ENCODE data around the gene DNAH14.

DNA sequence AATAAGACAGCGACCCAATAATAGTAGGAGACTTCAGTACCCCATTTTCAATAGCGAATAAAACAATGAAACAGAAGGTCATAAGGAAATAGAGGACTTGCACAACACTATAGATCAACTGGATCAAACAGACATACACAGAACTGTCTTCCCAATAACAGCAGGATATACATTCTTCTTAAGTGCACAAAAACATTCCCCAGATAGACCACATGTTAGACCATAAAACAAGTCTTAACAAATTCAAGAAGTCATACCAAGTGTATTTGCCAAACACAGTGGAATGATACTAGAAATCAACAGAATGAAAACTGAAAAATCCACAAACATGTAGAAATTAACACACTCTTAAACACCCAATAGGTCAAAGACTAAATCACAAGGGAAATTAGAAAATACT, 420.4 kb downstream of the DNAH14 start:
- TF ChIP-seq, protein P1, sequence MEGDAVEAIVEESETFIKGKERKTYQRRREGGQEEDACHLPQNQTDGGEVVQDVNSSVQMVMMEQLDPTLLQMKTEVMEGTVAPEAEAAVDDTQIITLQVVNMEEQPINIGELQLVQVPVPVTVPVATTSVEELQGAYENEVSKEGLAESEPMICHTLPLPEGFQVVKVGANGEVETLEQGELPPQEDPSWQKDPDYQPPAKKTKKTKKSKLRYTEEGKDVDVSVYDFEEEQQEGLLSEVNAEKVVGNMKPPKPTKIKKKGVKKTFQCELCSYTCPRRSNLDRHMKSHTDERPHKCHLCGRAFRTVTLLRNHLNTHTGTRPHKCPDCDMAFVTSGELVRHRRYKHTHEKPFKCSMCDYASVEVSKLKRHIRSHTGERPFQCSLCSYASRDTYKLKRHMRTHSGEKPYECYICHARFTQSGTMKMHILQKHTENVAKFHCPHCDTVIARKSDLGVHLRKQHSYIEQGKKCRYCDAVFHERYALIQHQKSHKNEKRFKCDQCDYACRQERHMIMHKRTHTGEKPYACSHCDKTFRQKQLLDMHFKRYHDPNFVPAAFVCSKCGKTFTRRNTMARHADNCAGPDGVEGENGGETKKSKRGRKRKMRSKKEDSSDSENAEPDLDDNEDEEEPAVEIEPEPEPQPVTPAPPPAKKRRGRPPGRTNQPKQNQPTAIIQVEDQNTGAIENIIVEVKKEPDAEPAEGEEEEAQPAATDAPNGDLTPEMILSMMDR (conservative IDR thresholded peaks at IDR 0.05; ENCODE audit: low read depth in 2 of 2), result no peak
- TF ChIP-seq STAT1 (IDR thresholded peaks at IDR 0.05; ENCODE audit: unreplicated experiment) (no peak), CREB1 (CRISPR knock-in tag; IDR thresholded peaks at IDR 0.05; ENCODE audit: low read depth) (no peak), EZH2phosphoT487 (IDR thresholded peaks at IDR 0.05; ENCODE audit: unreplicated experiment) (no peak), POLR2AphosphoS5 (IDR thresholded peaks at IDR 0.05; ENCODE audit: low read depth) (no peak), EZH2 (IDR thresholded peaks at IDR 0.05; ENCODE audit: low read depth, unreplicated experiment) (no peak)
- TF ChIP-seq, protein P2, sequence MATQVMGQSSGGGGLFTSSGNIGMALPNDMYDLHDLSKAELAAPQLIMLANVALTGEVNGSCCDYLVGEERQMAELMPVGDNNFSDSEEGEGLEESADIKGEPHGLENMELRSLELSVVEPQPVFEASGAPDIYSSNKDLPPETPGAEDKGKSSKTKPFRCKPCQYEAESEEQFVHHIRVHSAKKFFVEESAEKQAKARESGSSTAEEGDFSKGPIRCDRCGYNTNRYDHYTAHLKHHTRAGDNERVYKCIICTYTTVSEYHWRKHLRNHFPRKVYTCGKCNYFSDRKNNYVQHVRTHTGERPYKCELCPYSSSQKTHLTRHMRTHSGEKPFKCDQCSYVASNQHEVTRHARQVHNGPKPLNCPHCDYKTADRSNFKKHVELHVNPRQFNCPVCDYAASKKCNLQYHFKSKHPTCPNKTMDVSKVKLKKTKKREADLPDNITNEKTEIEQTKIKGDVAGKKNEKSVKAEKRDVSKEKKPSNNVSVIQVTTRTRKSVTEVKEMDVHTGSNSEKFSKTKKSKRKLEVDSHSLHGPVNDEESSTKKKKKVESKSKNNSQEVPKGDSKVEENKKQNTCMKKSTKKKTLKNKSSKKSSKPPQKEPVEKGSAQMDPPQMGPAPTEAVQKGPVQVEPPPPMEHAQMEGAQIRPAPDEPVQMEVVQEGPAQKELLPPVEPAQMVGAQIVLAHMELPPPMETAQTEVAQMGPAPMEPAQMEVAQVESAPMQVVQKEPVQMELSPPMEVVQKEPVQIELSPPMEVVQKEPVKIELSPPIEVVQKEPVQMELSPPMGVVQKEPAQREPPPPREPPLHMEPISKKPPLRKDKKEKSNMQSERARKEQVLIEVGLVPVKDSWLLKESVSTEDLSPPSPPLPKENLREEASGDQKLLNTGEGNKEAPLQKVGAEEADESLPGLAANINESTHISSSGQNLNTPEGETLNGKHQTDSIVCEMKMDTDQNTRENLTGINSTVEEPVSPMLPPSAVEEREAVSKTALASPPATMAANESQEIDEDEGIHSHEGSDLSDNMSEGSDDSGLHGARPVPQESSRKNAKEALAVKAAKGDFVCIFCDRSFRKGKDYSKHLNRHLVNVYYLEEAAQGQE (IDR thresholded peaks at IDR 0.05; ENCODE audit: unreplicated experiment), result no peak

All from GM23338 (cell line).